Endothelial cell of hepatic sinusoid (primary cell): Measurements from ENCODE around the gene ZNF438.

Experiments used
- in situ Hi-C: cut with HindIII; loops from 2 replicates; pipeline ENCODE4 v1.10.0; 2017; ENCODE audit warnings: low sequenced_read_pairs

Gene ZNF438

DNA sequence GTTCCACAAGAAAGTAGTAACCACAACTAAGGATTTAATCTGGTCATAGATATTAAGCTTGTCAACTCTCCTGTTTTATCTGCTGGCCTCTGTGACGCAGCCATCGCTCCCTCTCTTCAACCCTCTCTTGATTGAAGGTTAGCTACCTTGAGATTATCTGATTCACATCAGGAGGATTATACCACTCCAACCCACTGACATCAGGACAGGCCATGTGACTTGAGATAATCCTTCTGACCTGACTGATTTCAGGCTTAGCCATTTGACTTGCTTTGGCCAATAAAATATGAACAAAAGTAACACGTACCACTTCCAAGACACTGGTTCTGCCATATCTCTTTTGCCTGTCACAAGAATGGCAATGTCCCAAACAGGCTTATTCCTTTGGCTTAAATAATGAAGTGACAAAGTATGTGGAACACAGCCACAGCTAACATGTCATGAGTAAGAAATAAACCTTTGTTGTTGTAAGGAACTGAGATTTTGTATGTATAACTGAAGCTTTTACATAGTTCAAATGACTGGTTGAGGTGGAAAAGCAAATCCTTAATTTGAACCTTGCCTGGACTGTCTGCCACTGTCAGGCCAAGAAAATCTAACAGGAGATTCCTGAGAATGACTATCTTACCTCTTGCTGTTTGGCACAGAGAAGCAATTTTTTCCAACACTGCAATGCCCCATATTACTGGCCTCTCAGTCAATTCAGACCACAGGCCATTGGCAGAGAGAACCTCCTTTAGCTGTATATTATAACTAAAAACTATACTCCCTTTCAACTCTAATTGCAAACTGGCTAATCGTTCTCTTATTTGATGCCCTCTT is 13.9 kb downstream of the ZNF438 start:
- in situ Hi-C loops, result loop anchor here (5.0 kb wide), 1 partner anchor 95 kb away; no protein-coding TSS in a partner anchor

DNA sequence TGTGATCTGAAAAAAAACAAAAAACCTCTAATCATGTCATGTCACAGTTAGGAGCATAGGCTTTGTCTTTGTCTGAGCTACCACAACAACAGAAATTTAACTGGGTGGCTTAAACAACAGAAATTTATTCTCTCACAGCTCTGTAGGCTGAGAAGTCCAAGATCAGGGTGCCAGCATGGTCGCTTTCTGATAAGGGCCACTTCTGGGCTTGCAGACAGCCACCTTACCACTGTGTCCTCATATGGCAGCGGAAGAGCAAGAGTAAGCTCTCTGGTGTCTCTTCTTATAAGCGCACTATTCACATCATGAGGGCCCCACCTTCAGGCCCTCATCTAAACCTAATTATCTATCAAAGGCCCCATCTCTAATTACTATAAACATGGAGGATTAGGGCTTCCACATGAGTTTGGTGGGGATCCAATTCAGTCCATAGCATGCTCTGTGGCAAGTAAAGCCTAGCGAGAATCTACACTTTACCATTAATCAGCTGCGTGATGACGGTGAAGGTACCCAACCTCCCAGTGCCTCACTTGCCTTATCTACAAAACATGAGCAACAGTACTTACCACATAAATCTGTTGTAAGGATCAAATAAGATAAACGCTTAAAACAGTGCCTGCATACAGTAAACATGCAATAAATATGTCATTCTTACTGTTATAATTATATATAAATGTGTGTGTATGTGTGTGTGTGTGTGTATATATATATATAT is 17.3 kb downstream of the ZNF438 start:
- in situ Hi-C loops, result no loop called here

DNA sequence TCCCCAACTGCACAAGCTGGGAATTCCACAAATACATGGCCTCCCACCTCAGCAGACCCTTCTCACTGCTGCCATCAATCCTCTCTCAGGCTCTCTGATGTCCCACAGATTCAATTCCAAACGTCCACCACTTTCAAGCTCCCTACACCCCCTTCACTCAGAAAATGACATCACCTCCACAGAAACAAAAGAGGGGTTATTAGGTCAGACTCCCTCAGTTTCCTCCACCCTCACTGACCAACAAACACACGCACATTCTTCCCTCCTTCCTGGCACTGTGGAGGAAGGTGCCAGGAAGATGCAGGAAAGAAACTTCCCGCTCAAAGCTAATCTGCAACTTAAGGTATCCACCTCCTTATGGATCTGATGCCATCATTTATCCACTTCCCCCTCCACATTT is 18.3 kb downstream of the ZNF438 start:
- in situ Hi-C loops, result no loop called here

DNA sequence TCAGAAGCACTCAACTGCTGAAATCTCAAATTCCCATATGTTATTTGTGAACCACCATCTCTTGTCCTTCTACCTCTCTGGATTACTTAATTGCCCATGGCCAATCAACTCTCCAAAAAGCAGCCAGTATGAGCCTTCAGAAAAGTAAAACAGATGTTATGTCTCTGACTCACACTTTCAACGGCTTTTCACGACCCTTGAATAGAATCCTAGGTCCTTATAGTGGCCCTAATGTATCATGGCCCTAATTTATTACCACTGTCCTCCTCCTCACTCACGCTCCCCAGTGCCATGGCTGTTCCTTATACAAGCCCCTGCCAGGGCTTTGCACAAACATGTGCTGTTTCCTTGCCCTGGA is 20.0 kb downstream of the ZNF438 start:
- in situ Hi-C loops, result no loop called here

DNA sequence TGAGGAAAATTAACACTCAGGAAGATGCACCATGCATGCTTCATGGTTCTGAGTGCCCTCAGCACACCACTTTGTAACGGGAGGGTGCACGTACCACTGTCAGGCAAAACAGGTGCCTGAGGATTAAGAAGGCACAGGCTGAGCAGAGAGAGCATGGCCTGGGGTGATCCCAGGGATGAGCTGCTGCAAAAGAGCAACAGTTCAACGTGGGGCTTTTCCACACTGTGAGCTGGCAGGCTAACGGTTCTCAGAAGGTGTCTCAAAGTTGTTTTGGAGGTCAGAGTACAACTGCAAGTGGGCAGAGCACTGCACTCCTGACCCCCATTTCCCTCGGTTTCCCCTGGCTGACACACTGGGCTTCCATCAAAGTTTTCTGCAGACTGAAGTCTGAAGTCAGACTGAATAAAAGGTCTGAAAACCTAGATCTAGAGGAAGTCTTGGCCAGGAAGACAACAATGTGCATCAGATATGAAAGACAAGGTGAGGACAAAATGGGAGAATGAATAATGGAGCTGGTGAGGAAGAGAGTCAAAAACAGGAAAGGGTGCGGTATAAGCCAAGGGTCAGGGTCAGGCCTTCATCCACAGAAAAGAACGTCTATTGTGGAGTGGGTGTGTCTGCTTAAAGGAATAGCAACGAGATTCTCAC is 20.5 kb downstream of the ZNF438 start:
- in situ Hi-C loops, result no loop called here

DNA sequence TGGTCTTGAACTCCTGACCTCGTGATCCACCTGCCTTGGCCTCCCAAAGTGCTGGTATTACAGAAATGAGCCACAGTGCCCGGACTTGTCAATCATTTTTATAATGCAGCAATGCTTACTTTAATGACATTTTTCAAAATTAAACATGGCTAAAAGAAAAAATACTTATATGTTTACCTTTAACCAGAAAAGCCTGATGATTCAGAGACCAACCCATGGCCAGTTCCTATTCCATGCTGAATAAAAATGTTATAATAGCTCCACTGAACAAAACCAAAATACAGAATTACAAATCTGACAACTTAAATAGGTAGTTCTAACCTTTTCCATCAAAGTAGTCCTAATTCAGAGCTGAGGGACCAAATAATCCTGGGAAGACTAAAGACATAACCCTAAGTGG is 21.6 kb downstream of the ZNF438 start:
- in situ Hi-C loops, result no loop called here

DNA sequence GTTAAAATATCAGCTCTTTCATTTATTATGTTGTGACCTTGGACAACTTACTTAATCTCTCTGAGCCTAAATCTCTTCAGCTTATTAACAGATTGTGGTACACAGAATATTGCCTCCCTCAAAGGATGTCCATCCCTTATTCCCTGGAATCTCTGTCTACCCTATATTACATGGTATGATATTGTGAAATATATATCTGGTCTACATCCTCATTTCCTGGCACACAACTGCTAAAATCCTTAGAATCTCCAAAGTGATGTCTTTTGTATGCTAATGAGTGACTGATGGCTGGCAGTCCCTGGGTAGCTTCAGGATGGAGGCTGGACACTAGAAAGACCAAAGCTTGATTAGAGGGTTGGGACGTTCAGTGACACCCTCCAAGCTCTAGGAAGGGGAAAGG is 25.8 kb downstream of the ZNF438 start:
- in situ Hi-C loops, result loop anchor here (5.0 kb wide), 1 partner anchor 56 kb away; no protein-coding TSS in a partner anchor

DNA sequence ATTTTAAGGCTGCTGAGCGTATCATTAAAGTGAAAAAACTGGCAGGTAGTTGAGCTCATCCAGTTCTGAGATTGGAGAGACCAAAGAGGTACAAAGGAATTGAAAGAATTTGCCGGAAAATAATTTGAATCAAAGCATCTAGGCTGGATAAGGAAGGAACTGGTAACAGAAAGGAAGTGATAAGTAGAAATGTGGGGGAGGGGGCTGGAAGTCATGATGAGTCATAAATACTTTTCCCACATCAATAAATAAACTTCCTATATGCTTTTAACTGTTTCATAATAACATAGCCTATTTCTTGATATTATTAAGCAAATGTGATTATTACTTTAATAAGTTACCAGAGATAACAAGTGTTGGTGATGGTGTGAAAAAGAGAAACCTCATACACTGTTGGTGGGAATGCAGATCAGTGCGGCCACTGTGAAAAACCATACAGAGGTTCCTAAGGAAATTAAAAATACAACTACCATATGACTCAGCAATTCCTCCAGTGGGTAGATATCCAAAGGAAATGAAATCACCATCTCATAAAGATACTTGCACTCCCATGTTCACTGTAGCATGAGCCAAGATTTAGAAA is 27.0 kb downstream of the ZNF438 start:
- in situ Hi-C loops, result loop anchor here (5.0 kb wide), 1 partner anchor 58 kb away; no protein-coding TSS in a partner anchor

DNA sequence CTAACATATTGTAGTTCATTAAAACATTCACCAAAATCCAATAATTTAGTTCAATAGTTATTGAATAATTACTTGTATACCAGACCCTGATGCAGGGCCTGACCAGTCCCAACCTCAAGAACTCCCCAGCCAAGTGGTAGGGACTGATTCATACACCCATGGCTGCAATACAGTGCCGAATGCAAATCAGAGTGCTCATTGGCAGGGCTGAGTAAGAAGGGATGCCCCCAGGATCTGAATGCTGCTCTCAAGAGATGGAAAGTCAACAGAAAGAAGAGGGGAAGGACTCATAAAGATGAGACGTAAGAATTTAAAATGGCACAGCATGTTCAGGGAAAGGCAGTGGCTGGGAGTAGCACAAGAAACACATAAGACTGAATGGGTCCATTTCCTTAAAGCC is 29.9 kb downstream of the ZNF438 start:
- in situ Hi-C loops, result no loop called here

DNA sequence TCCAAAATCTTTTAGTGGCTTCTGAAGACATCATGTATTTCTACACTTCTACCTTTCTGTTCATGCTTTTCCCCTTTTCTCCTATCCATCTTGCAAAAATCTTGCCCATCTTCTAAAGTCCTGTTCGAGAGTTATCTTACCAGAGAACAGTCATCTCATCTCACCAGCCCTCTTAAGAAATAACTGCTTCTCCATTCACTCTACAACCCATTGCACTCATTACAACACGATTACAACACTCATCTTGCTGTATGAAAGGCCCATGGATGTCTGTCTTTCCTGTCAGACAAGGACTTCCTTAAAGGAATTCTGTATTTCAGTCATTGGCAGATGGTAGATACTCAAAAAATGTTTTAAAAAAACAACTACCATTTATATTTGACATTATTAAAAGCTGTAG is 30.8 kb downstream of the ZNF438 start:
- in situ Hi-C loops, result no loop called here

DNA sequence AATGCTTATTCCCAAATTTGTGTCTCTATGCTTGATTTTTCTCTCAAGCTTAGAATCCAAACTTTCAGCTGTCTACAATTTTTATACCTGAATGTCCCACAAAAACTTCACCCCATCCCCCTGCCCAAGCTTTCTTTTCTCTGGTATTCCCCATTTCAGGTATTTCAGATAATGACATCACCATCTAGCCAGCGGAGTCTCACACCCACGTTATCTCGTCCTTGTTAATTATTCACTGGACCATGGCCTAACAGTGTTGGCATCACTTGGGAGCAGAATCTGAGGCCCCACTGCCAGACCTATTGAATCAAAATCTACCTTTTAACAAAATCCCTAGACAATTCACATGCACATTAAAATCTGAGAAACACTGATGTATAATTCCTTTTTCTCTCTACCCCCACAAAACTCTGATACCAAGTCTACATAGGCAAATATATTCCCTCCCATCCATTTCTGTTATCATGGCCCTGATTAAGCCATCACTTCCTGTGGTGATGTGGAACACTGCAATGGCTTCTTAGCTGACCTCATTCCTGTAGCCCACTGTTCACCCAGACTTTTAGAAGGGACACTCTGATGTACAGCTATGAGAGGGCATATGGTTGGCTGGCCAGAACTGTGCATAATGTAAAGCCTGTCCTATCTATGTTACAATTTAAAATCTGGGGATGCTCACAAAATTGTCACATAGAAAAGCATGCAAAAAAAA is 31.4 kb downstream of the ZNF438 start:
- in situ Hi-C loops, result no loop called here

DNA sequence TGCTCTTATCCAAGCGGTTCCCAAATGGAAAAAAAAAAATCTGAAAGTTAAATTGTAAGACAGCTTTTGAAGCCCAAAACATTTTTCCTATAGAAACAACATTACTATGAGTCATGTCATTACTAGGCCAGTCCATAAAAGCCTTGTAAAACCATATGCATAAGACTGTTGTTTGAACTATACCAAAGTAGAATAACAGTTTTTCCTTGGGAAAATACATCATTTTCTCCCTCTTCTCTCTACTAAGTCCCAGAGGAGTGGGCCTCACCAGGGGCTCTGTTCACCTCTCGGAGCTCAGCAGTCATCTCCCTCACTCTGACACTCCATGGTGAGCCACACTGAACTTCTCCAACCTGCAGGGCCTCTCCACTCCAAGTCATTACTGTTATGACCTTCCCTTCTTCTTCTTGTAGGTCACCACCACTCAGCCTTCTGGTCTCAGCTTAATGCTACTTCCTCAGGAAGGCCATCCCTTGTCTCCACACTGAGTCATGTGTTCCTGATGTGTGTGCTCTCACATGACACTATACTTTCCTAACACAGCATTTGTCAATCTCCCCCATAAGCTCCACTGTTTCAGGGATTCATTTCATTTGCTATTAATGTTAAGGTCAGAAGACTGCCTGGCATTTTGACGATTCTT is 32.5 kb downstream of the ZNF438 start:
- in situ Hi-C loops, result no loop called here

DNA sequence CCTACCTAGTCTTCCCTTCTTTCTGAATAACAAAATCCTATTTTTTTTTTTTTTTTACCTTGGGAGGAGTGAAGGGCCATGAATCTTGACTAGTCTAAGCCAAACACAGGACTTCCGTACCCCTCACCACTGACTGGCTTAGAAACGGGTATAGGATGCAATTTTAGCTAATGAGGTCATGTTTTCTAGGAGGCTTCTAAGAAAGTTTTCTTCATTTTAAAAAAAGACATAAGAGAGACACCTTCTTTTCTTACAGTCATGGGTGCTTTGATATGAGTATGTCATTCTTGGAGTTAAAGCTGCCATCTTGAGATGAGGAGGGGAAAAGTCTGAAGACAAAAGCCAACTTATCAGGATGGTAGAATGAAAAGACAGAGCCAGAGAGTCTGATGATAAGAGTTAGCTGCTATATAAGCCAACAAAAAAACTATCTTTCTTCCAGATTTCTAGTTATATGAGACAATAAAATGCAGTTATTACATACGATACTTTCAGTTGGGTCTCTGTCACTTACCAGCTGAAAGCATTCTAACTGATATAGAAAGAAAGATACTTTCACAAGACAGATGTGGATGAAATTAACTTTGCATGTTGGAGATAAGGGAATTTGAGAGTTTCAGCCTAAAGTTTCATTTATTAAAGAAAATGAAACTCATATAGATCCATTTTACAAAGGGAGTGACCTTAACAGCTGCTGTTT is 34.0 kb downstream of the ZNF438 start:
- in situ Hi-C loops, result no loop called here

DNA sequence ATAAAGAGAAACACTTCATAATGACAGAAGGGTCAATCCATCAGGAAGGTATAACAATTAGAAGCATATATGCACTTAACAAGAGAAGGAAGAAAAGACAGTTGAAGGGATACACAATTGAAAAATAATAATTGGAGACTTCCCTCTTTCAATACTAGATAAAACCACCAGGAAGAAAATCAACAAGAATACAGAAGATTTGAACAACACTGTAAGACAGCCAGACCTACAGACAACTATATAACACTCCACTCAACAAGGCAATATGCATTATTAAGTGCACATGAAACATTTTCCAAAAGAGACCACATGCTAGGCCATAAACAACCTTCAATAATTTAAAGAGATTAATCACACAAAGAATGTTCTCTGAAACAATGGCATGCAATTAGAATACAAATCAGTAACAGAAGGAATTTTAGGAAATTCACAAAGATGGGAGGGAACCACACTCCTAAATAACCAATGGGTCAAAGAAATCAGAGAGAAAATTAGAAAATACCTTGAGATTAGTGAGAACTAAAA is 35.1 kb downstream of the ZNF438 start:
- in situ Hi-C loops, result no loop called here

DNA sequence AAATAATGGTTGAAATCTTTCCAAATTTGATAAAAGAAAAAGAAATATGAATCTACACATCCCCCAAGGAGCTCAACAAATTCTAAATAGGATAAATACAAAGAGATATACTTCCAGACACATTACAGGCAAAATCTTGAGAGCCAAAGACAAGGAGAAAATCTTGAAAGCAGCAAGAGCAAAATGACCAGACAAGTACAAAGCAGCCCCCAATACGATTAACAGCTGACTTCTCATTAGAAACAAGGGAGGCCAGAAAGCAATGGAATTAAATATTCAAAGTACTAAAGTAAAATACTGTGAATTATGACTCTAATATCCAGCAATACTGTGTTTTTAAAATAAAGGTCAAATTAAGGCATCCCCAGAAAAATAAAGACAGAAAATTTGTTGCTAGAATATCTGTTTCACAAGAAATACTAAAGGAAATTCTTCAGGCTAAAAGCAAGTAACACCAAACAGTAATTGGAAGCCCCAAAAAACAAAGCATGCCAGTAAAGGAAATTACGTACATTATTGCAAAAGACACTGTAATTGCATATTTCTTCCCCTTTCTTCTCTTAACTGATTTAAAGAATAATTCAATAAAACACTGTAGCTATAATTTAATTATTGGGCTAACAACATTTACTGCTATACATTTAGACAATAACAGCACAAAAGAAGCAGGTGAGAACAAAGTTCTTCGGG is 36.4 kb downstream of the ZNF438 start:
- in situ Hi-C loops, result no loop called here

DNA sequence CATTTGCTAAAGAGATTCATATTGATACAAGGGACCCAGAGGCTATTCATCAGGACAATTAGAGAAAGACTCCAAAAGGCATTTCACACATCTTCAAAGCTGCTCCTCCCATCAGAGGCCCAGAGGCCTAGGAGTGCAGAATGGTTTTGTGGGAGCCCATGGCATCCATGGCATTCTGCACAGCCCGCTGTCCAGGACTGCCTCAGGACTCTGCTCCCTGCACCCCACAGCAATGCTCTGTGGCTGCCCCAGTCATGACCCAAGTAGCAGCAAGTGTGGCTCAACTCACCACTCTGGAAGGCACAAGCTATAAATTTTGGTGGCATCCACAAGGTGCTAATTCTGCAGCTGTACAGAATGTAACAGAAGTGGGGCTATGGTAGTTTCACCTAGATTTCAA is 38.5 kb downstream of the ZNF438 start:
- in situ Hi-C loops, result no loop called here

DNA sequence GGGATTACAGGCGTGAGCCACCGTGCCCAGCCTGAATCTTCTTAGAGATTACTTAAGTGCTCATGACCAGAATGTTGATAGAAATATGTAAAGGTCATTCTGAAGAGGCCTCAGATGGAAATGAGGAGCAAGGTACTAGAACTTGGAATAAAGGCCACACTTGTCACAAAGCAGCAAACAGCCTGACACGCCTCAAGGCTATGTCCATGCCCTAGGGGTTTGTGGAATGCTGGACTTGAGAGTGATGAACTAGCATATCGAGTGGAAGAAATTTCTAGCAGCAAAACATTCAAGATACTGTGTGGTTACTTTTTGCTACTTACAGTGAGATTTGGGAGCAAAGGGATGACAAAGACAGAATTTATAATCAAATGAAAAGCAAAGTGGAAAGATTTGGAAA is 39.0 kb downstream of the ZNF438 start:
- in situ Hi-C loops, result no loop called here

DNA sequence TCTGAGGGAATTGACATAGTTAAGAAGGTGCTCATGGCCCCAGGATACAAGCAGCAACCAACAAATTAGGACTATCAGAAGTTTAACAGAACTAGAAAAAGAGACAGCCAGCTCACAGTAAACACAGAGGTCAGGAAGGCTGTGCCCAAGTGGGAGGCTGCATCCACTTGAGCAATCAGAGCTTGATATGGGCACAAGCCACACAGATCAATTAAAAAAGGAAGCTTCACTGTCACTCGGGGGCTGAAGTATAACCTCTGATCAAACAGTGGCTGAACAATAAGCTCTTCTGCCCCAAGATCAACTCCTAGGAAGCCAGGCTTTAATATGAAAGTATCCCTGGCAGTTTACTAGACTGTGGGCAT is 40.0 kb downstream of the ZNF438 start:
- in situ Hi-C loops, result no loop called here
